H9 (cell line): ENCODE results near the gene THRB. TPM values are rescaled to one million over a fixed set of nuclear protein-coding genes. Genes with fewer than 3 reads are reported as not detected.

Experiments used
- DNase-seq: peaks from one replicate; pipeline ENCODE4 v3.0.0-alpha.2; 2017
- H2AFZ ChIP-seq: one replicate; pipeline ENCODE4 v1.6.1; 2013; ENCODE audit warnings: mild to moderate bottlenecking, low read length, control low read depth, moderate library complexity
- H2AK5ac ChIP-seq: 2 replicates; pipeline ENCODE4 v1.6.1; 2013; ENCODE audit warnings: low read length, control low read depth, mixed read lengths; ENCODE audit not compliant: insufficient read length
- H2BK120ac ChIP-seq: one replicate; pipeline ENCODE4 v1.6.1; 2013; ENCODE audit warnings: low read depth, mild to moderate bottlenecking, low read length, control low read depth, inconsistent platforms; ENCODE audit not compliant: poor library complexity, severe bottlenecking
- H2BK12ac ChIP-seq: 2 replicates; pipeline ENCODE4 v1.6.1; 2013; ENCODE audit warnings: low read length, control low read depth, mixed read lengths, low read depth; ENCODE audit not compliant: insufficient read length
- H2BK15ac ChIP-seq: 2 replicates; pipeline ENCODE4 v1.6.1; 2013; ENCODE audit warnings: low read depth, low read length, control low read depth
- H2BK20ac ChIP-seq: one replicate; pipeline ENCODE4 v1.6.1; 2013; ENCODE audit warnings: low read depth, mild to moderate bottlenecking, low read length, control low read depth, inconsistent platforms; ENCODE audit not compliant: poor library complexity, severe bottlenecking
- H2BK5ac ChIP-seq: 2 replicates; pipeline ENCODE4 v1.6.1; 2013; ENCODE audit warnings: low read length, control low read depth, mixed read lengths; ENCODE audit not compliant: insufficient read length
- H3K14ac ChIP-seq: 2 replicates; pipeline ENCODE4 v1.6.1; 2013; ENCODE audit warnings: low read length, control low read depth; ENCODE audit not compliant: insufficient read depth
- H3K18ac ChIP-seq: 2 replicates; pipeline ENCODE4 v1.6.1; 2013; ENCODE audit warnings: low read depth, mild to moderate bottlenecking, mixed read lengths, low read length, control low read depth; ENCODE audit not compliant: insufficient read length
- H3K23ac ChIP-seq: 2 replicates; pipeline ENCODE4 v1.6.1; 2013; ENCODE audit warnings: low read length, control low read depth, mixed read lengths, low read depth; ENCODE audit not compliant: insufficient read length
- H3K23me2 ChIP-seq: 2 replicates; pipeline ENCODE4 v1.6.1; 2013; ENCODE audit warnings: low read depth, mild to moderate bottlenecking, mixed read lengths, low read length, control low read depth; ENCODE audit not compliant: insufficient read length, poor library complexity, severe bottlenecking
- H3K27ac ChIP-seq: 2 replicates; pipeline ENCODE4 v1.5.1; 2013; ENCODE audit warnings: low read length, control low read depth, mixed read lengths, low read depth; ENCODE audit not compliant: insufficient read length
- H3K27me3 ChIP-seq: 2 replicates; pipeline ENCODE4 v1.6.1; 2013; ENCODE audit warnings: low read length, control low read depth, inconsistent platforms; ENCODE audit not compliant: insufficient read depth
- H3K4ac ChIP-seq: 2 replicates; pipeline ENCODE4 v1.6.1; 2013; ENCODE audit warnings: low read depth, mild to moderate bottlenecking, control low read depth, inconsistent platforms, low read length, moderate library complexity
- H3K4me1 ChIP-seq: 2 replicates; pipeline ENCODE4 v1.6.1; 2013; ENCODE audit warnings: low read length, control low read depth, inconsistent platforms; ENCODE audit not compliant: insufficient read depth
- H3K4me2 ChIP-seq: 2 replicates; pipeline ENCODE4 v1.6.1; 2013; ENCODE audit warnings: low read length, control low read depth, mixed read lengths; ENCODE audit not compliant: insufficient read length, insufficient read depth
- H3K56ac ChIP-seq: 2 replicates; pipeline ENCODE4 v1.6.1; 2013; ENCODE audit warnings: low read depth, mild to moderate bottlenecking, mixed read lengths, low read length, control low read depth; ENCODE audit not compliant: insufficient read length
- H3K79me1 ChIP-seq: 2 replicates; pipeline ENCODE4 v1.6.1; 2013; ENCODE audit warnings: low read depth, mild to moderate bottlenecking, moderate library complexity, low read length, control low read depth, inconsistent platforms; ENCODE audit not compliant: insufficient read depth, poor library complexity, severe bottlenecking
- H3K79me2 ChIP-seq: 2 replicates; pipeline ENCODE4 v1.6.1; 2013; ENCODE audit warnings: low read length, control low read depth, inconsistent platforms; ENCODE audit not compliant: insufficient read depth
- H3K9ac ChIP-seq: 2 replicates; pipeline ENCODE4 v1.6.1; 2013; ENCODE audit warnings: low read length, control low read depth, mixed read lengths; ENCODE audit not compliant: insufficient read length; ENCODE audit errors: extremely low read depth
- H3K9me3 ChIP-seq: one replicate; pipeline ENCODE4 v1.6.1; 2013; ENCODE audit warnings: low read depth, low read length, inconsistent platforms; ENCODE audit not compliant: control insufficient read depth
- H3T11ph ChIP-seq: one replicate; pipeline ENCODE4 v1.6.1; 2013; ENCODE audit warnings: mild to moderate bottlenecking, low read length, control low read depth, inconsistent platforms
- H4K20me1 ChIP-seq: one replicate; pipeline ENCODE4 v1.6.1; 2013; ENCODE audit not compliant: control insufficient read depth, insufficient read length, insufficient read depth
- H4K5ac ChIP-seq: 2 replicates; pipeline ENCODE4 v1.6.1; 2013; ENCODE audit warnings: low read depth, mild to moderate bottlenecking, mixed read lengths, low read length, control low read depth; ENCODE audit not compliant: insufficient read length
- H4K8ac ChIP-seq: replicated peaks from 2 replicates; pipeline ENCODE4 v1.6.1; 2013; ENCODE audit warnings: low read length, control low read depth, mixed read lengths, low read depth; ENCODE audit not compliant: insufficient read length
- H4K91ac ChIP-seq: 2 replicates; pipeline ENCODE4 v1.6.1; 2013; ENCODE audit warnings: low read depth, mild to moderate bottlenecking, moderate library complexity, mixed read lengths, low read length, control low read depth; ENCODE audit not compliant: insufficient read length
- H3K27ac Mint-ChIP-seq, 3 experiments: 2 replicates in 2 of 3; 3 replicates in 1 of 3; pipeline ENCODE4 v1.8.0; 2020 to 2021; ENCODE audit warnings: mixed read lengths in 3 of 3, mild to moderate bottlenecking in 1 of 3, moderate library complexity in 1 of 3
- H3K27me3 Mint-ChIP-seq: 2 replicates; pipeline ENCODE4 v1.8.0; 2021; ENCODE audit warnings: low read depth, mild to moderate bottlenecking, moderate library complexity, mixed read lengths
- H3K36me3 Mint-ChIP-seq, 3 experiments: 2 replicates in 2 of 3; 3 replicates in 1 of 3; pipeline ENCODE4 v1.8.0; 2020 to 2021; ENCODE audit warnings: low read depth in 3 of 3, mixed read lengths in 3 of 3; ENCODE audit not compliant: insufficient read depth in 1 of 3
- H3K4me1 Mint-ChIP-seq, 2 experiments: 2 replicates each; pipeline ENCODE4 v1.8.0; 2020; ENCODE audit warnings: mixed read lengths in 2 of 2
- H3K4me3 Mint-ChIP-seq, 2 experiments: 2 replicates in 1 of 2; 3 replicates in 1 of 2; pipeline ENCODE4 v1.8.0; 2020 to 2021; ENCODE audit warnings: mild to moderate bottlenecking in 2 of 2, mixed read lengths in 2 of 2, moderate library complexity in 1 of 2
- H3K9me3 Mint-ChIP-seq, 2 experiments: 2 replicates in 1 of 2; 3 replicates in 1 of 2; pipeline ENCODE4 v1.8.0; 2020; ENCODE audit warnings: mild to moderate bottlenecking in 2 of 2, mixed read lengths in 2 of 2, moderate library complexity in 1 of 2
- WGBS: extraction: QIAGEN DNeasy Blood & Tissue Kit; methylation state at CpG from one replicate; pipeline ENCODE4 v1.1.7; 2013; ENCODE audit warnings: missing lambda C conversion rate, low lambda C conversion rate, mixed read lengths; ENCODE audit not compliant: insufficient read length; ENCODE audit errors: extremely low coverage; 5-methylcytosine and 5-hydroxymethylcytosine counted together
- total RNA-seq: library from RNA; stranded (reverse); gene quantifications from 2 replicates; pipeline ENCODE4 v1.2.1, GENCODE V29; 2021
- TF ChIP-seq, protein P1 (sequence below): fragments of 200-600 bp; sonication (generic); conservative IDR thresholded peaks from 3 replicates; pipeline ENCODE4 v1.8.0; 2021; ENCODE audit warnings: antibody characterized with exemption, mild to moderate bottlenecking

The THRB gene
- total RNA-seq, 1 experiment from 2014 or later: 8.6 TPM

DNA sequence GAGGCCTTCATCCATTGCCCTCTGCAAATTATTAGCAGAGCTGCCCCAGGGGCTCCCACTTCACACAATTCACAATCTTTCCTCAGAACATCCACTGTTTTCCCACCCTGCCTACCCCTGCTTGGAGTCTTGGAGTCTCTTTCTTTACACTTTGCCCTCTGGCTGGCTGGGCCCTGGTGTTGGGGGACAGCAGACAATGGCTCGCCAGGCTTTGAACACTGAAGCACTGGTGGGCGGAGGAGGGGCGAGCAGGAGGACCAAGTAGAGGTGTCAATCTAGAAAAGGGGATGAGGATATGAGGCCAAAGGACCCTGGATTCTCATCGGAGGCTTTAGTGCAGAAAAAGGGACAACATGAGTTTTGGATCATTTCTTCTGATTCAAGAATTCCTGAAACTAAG, 337.5 kb downstream of the THRB start:
- Histone ChIP-seq H2BK120ac (no peak overlapping the region), H2AFZ (no peak overlapping the region), H3K4me2 (no peak overlapping the region), H3K4me1 (peaks cover 5% of the 10 kb centered on the region), H3T11ph (no peak overlapping the region), H3K14ac (no peak overlapping the region), H3K27me3 (no peaks in the 10 kb centered on the region), H3K18ac (no peak overlapping the region), H3K56ac (no peak overlapping the region), H3K9me3 (no peaks in the 10 kb centered on the region), H3K79me1 (no peaks in the 10 kb centered on the region), H3K79me2 (no peaks in the 10 kb centered on the region), H4K5ac (no peak overlapping the region), H2BK5ac (no peak overlapping the region), H3K23ac (no peak overlapping the region), H3K23me2 (no peaks in the 10 kb centered on the region), H2BK20ac (no peak overlapping the region), H4K8ac (no peak overlapping the region), H3K4ac (no peak overlapping the region), H4K20me1 (no peaks in the 10 kb centered on the region), H3K27ac (no peak overlapping the region), H2AK5ac (no peak overlapping the region), H3K9ac (no peak overlapping the region), H4K91ac (no peak overlapping the region), H2BK15ac (no peak overlapping the region), H2BK12ac (no peak overlapping the region)
- Mint-ChIP-seq H3K27ac (no peak overlapping the region), H3K4me1 (peaks cover 33% of the 10 kb centered on the region in 2 experiments), H3K4me3 (no peak overlapping the region), H3K9me3 (no peaks in the 10 kb centered on the region), H3K36me3 (no peaks in the 10 kb centered on the region), H3K27me3 (no peaks in the 10 kb centered on the region)
- WGBS: no CpG with 5 or more reads among the region's 4 CpGs
- DNase-seq: no peak
- TF ChIP-seq, protein P1, sequence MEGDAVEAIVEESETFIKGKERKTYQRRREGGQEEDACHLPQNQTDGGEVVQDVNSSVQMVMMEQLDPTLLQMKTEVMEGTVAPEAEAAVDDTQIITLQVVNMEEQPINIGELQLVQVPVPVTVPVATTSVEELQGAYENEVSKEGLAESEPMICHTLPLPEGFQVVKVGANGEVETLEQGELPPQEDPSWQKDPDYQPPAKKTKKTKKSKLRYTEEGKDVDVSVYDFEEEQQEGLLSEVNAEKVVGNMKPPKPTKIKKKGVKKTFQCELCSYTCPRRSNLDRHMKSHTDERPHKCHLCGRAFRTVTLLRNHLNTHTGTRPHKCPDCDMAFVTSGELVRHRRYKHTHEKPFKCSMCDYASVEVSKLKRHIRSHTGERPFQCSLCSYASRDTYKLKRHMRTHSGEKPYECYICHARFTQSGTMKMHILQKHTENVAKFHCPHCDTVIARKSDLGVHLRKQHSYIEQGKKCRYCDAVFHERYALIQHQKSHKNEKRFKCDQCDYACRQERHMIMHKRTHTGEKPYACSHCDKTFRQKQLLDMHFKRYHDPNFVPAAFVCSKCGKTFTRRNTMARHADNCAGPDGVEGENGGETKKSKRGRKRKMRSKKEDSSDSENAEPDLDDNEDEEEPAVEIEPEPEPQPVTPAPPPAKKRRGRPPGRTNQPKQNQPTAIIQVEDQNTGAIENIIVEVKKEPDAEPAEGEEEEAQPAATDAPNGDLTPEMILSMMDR: no peak
